SU-DHL-6 (cell line): Measurements from ENCODE around the gene ADPRM.

Source experiments
- H2AFZ ChIP-seq: fragments of 200-600 bp; sonication (generic); 2 replicates; pipeline ENCODE4 v1.6.1; 2014; ENCODE audit warnings: low read depth, mild to moderate bottlenecking, moderate library complexity, mixed read lengths, antibody characterized with exemption, low read length; ENCODE audit not compliant: severe bottlenecking
- H3F3A ChIP-seq: fragments of 200-600 bp; shearing (Covaris generic); 2 replicates; pipeline ENCODE4 v1.6.0; 2016; ENCODE audit warnings: antibody characterized with exemption, mild to moderate bottlenecking; ENCODE audit not compliant: insufficient read depth
- H3K27ac ChIP-seq: fragments of 200-600 bp; sonication (generic); 2 replicates; pipeline ENCODE4 v1.5.1; 2016; ENCODE audit warnings: low read depth, mild to moderate bottlenecking, low read length, moderate library complexity, mixed read lengths
- H3K27me3 ChIP-seq: fragments of 200-600 bp; sonication (generic), shearing (Covaris generic); 2 replicates; pipeline ENCODE4 v1.6.0; 2014; ENCODE audit warnings: mild to moderate bottlenecking, low read length
- H3K36me3 ChIP-seq: fragments of 200-600 bp; sonication (generic); 2 replicates; pipeline ENCODE4 v1.6.1; 2014; ENCODE audit warnings: mild to moderate bottlenecking, low read length, mixed read lengths
- H3K4me2 ChIP-seq: fragments of 300-600, 200-600 bp; shearing (Covaris generic), sonication (generic); 2 replicates; pipeline ENCODE4 v1.6.0; 2014; ENCODE audit warnings: low read length, low read depth, mild to moderate bottlenecking; ENCODE audit not compliant: poor library complexity, severe bottlenecking
- H3K4me3 ChIP-seq: fragments of 200-600 bp; sonication (generic); 2 replicates; pipeline ENCODE4 v1.5.1; 2014; ENCODE audit warnings: antibody characterized with exemption, low read length, mild to moderate bottlenecking, mixed read lengths; ENCODE audit not compliant: insufficient read depth, poor library complexity, severe bottlenecking
- H3K79me2 ChIP-seq: fragments of 200-600 bp; sonication (generic); 2 replicates; pipeline ENCODE4 v1.6.1; 2014; ENCODE audit warnings: mild to moderate bottlenecking, low read length, moderate library complexity; ENCODE audit not compliant: insufficient read depth
- H3K9ac ChIP-seq: fragments of 200-600 bp; sonication (generic); 2 replicates; pipeline ENCODE4 v1.7.0; 2014; ENCODE audit warnings: mild to moderate bottlenecking, low read length
- H3K9me2 ChIP-seq: fragments of 200-600 bp; sonication (generic); replicated peaks from 2 replicates; pipeline ENCODE4 v1.6.1; 2014; ENCODE audit warnings: low read length; ENCODE audit not compliant: insufficient read depth
- H3K9me3 ChIP-seq: fragments of 200-600 bp; sonication (generic); 2 replicates; pipeline ENCODE4 v1.6.1; 2014; ENCODE audit warnings: low read length, mixed read lengths; ENCODE audit not compliant: insufficient read depth
- H4K20me1 ChIP-seq: fragments of 200-600 bp; sonication (generic); 2 replicates; pipeline ENCODE4 v1.6.1; 2014; ENCODE audit warnings: low read depth, mild to moderate bottlenecking, antibody characterized with exemption, low read length, moderate library complexity, mixed read lengths
- EZH2phosphoT487 ChIP-seq: fragments of 200-600 bp; sonication (generic), shearing (Covaris generic); conservative IDR thresholded peaks from 2 replicates; pipeline ENCODE4 v1.6.1; 2018; ENCODE audit warnings: mild to moderate bottlenecking, antibody characterized with exemption, low read length, moderate library complexity, mixed read lengths
- TF ChIP-seq, protein P1 (sequence below): fragments of 200-600 bp; sonication (generic); IDR thresholded peaks from one replicate; pipeline ENCODE4 v1.5.1; 2017; ENCODE audit warnings: antibody characterized with exemption, mild to moderate bottlenecking, low read length, moderate library complexity; ENCODE audit not compliant: insufficient read depth, poor library complexity, severe bottlenecking

The ADPRM gene

DNA sequence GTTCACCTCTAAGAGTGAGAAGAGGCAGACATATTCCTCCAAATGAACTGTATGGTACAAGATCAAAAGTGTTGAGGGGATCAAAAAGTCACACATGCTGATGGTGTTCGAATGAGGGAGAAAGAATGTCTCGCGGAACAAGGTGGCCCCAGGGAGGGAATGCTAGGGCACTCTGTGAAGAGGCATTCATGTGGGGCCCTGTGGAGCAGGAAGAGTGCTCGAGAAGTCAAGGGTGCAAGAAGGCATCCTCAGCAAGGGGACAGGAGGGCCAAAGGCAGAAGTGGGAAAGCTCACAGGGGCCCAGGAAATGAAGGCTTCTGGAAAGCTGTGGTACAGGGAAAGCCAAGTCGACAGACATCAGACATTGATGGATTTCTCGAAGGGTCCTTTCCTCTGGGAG lies 34.2 kb upstream of the ADPRM start:
- H3K36me3 ChIP-seq = no peaks in the 10 kb centered on the region

DNA sequence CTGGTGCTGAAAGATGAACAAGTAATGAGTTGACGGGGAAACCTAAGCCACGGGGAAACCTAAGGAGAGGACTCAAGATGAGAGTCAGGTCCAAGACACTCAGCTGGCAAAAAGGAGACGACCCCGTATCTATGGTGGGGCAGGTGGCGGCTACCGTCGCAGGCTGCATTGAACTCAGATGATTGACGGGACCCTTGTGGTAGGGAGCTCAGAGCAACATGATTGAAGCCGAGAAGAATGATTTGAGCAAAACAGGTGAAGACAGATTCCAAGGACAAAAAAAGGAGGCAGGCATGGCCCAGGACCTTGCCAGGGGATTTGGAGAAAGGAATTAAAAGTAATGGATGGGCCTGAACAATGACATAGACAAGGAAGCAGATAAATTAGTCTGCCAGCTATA lies 32.8 kb upstream of the ADPRM start:
- Histone ChIP-seq H4K20me1 (no peaks in the 10 kb centered on the region), H3F3A (no peaks in the 10 kb centered on the region), H3K9me3 (no peaks in the 10 kb centered on the region), H2AFZ (no peak overlapping the region), H3K9ac (no peak overlapping the region), H3K9me2 (no peaks in the 10 kb centered on the region), H3K4me2 (no peak overlapping the region), H3K27me3 (no peaks in the 10 kb centered on the region), H3K36me3 (no peaks in the 10 kb centered on the region), H3K27ac (no peak overlapping the region), H3K79me2 (no peaks in the 10 kb centered on the region), H3K4me3 (no peak overlapping the region)
- TF ChIP-seq EZH2phosphoT487 = no peak

More for the DNA sequence above, 34.2 kb upstream of the ADPRM start:
- Histone ChIP-seq H3K9me2 (no peaks in the 10 kb centered on the region), H2AFZ (no peak overlapping the region), H3F3A (no peaks in the 10 kb centered on the region), H4K20me1 (no peaks in the 10 kb centered on the region), H3K27me3 (no peaks in the 10 kb centered on the region), H3K9me3 (no peaks in the 10 kb centered on the region), H3K27ac (no peak overlapping the region), H3K4me2 (no peak overlapping the region), H3K9ac (no peak overlapping the region), H3K4me3 (no peak overlapping the region), H3K79me2 (no peaks in the 10 kb centered on the region)
- TF ChIP-seq EZH2phosphoT487 = no peak
- TF ChIP-seq, protein P1, sequence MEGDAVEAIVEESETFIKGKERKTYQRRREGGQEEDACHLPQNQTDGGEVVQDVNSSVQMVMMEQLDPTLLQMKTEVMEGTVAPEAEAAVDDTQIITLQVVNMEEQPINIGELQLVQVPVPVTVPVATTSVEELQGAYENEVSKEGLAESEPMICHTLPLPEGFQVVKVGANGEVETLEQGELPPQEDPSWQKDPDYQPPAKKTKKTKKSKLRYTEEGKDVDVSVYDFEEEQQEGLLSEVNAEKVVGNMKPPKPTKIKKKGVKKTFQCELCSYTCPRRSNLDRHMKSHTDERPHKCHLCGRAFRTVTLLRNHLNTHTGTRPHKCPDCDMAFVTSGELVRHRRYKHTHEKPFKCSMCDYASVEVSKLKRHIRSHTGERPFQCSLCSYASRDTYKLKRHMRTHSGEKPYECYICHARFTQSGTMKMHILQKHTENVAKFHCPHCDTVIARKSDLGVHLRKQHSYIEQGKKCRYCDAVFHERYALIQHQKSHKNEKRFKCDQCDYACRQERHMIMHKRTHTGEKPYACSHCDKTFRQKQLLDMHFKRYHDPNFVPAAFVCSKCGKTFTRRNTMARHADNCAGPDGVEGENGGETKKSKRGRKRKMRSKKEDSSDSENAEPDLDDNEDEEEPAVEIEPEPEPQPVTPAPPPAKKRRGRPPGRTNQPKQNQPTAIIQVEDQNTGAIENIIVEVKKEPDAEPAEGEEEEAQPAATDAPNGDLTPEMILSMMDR = no peak

DNA sequence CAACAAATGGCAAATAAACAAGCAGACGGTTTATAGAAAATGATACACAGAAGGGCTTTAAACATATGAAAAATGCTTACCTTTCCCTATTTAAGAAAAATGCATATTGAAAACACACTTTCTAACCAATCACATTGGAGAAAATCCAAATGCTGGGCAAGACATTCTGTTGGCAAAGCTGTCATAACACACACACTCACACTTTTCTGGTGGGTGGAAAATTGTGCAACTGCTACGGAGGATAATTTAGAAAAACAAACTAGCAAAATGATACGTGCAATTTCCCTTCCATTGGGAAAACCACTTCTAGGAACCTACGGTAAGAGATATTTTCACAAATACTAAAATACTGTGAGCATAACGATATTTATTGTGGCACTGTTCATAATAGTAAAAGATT lies 30.5 kb upstream of the ADPRM start:
- no peaks in the 10 kb centered on the region for H3K9me3 ChIP-seq
- TF ChIP-seq EZH2phosphoT487 = no peak
- TF ChIP-seq, protein P1 = no peak

DNA sequence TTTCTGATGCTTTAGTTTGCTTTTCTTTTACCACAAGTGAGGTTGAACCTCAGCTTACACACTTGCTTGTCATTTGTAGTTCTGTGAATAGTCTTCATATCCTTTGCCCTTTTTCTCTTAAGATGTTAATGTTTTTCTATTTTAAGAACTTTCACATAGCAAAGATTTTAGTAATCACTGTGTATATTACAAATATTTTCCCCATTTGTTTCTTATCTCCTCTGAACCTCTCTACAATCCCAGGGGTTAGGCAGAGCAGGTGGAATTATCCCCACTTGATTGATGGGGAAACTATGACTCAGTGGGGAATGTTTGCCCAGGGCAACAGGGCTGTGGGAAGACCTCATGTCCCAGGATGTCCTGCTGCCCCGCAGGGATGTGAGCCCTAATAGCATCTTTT lies 28.6 kb upstream of the ADPRM start:
- no peaks in the 10 kb centered on the region for H3K9me2 ChIP-seq
- H3F3A ChIP-seq = peaks cover 5% of the 10 kb centered on the region; the same call in 1 of the 2 replicates
- no peak overlapping the region for H3K27ac ChIP-seq
- H3K4me3 ChIP-seq = no peak overlapping the region
- H3K9me3 ChIP-seq = no peaks in the 10 kb centered on the region
- TF ChIP-seq, protein P1 = no peak
- TF ChIP-seq EZH2phosphoT487 = no peak
- no peak overlapping the region for H3K4me2 ChIP-seq
- no peaks in the 10 kb centered on the region for H4K20me1 ChIP-seq
- no peaks in the 10 kb centered on the region for H3K36me3 ChIP-seq
- H3K27me3 ChIP-seq = no peaks in the 10 kb centered on the region
- no peak overlapping the region for H3K9ac ChIP-seq
- H3K79me2 ChIP-seq = no peaks in the 10 kb centered on the region
- H2AFZ ChIP-seq = no peak overlapping the region

More for the DNA sequence above, 30.5 kb upstream of the ADPRM start:
- peaks cover 5% of the 10 kb centered on the region; the same call in 1 of the 2 replicates for H3F3A ChIP-seq
- H3K9ac ChIP-seq = no peak overlapping the region
- H4K20me1 ChIP-seq = no peaks in the 10 kb centered on the region
- H3K9me2 ChIP-seq = no peaks in the 10 kb centered on the region
- H3K4me2 ChIP-seq = no peak overlapping the region
- H3K27me3 ChIP-seq = no peaks in the 10 kb centered on the region
- no peaks in the 10 kb centered on the region for H3K36me3 ChIP-seq
- no peaks in the 10 kb centered on the region for H3K79me2 ChIP-seq
- H3K27ac ChIP-seq = no peak overlapping the region
- no peak overlapping the region for H2AFZ ChIP-seq
- H3K4me3 ChIP-seq = no peak overlapping the region
